ENCODE results near the gene USP32.
A peak's percentile ranks its signal among the peaks of the same experiment; 100 is the strongest.
"Not testable (repeated sequence)": the region's sequence is repeated elsewhere in the genome, so short reads cannot be mapped to it uniquely, and the experiment has no call there.

DNA sequence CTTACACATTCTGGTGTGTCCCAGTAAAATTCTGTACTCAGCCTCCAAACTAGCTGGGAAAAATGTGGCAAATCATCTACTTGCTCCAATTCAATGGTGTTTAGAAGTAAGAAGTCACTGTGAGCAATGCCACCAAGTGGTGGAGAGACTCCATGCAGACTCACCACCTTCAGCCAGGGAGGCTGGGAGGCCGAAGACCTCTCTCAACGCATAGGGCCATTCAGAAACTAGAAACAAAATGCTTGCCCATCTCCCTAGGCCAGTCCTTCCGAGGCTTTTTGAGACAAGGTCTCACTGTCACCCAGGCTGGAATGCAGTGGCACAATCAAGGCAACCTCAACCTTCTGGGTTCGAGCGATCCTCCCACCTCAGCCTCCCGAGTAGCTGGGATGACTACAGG lies 217.2 kb downstream of the USP32 start:
- TF ChIP-seq EZH2 (IDR thresholded peaks at IDR 0.05; ENCODE audit: borderline replicate concordance, low read length) = not testable (repeated sequence)
- peak; percentile 32; the same call in 1 of the 2 replicates for TF ChIP-seq CTCF (IDR thresholded peaks at IDR 0.05; ENCODE audit: low read length)

All from OCI-LY1 (cell line).